Measurements from ENCODE around the gene PTDSS2. TPM values are rescaled to one million over a fixed set of nuclear protein-coding genes. Genes with fewer than 3 reads are reported as not detected.

The PTDSS2 gene
- total and polyA plus RNA-seq, 3 experiments from 2014 or later: 11.5 to 28.4 (median 26.2) TPM

DNA sequence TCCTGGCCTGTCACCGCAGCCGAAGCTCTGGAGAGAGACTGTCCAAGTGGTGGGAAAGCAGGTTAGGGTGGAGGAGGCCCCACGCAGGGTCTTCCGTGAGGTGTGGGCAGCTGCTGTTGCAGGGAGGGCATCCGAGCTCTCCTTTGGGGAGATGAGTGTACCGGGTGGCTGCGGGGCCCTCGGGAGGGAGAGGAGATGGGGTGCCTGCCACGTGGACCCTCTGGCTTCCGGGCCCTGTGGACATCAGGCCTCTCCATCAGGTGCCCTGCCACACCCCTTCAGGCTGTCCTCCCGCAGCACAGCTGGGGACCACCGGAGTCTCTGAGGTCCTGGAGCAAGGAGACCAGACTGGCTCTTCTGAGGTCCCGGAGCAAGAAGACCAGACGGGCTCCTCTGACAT, 1.7 kb downstream of the PTDSS2 start:
- Histone ChIP-seq H3K4me1 (ENCODE audit: insufficient read depth, low read length) (peaks cover 31% of the 10 kb centered on the region), H3K27ac (ENCODE audit: low read depth, low read length) (no peak overlapping the region)
- CTCF ChIA-PET: interaction anchor here (1.1 to 10.4 kb wide), 14 partner anchors 11 to 245 kb away, joined by 3 to 158 read pairs (median 8); partner anchors contain the start of genes BET1L, PSMD13, RIC8A and RNH1

DNA sequence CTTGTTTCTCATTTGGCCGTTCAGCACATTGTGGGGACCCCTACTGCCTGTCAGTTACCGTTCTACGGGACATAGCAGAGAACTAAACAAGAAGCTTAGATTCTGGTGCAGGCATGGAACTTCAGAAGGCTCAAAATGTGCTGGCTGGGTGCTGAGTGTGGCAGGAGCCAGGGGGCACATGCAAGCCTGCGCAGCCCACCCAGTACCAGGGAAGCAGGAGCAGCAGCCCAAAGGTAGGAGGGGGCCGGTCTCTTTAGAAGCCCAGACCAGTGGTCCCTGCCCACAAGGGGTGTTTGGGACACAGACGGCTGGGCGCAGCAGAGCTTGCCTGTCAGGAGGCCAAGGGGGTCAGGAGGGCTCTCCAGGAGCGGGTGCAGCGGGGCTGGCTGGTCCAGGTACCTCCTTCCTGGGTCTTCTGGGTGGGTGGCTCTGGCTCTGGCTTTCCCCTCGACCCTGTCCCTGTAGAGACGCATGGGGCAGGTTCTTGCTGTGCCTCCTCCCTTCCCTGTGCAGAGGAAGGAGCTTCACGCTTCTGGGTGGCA, 2.2 kb downstream of the PTDSS2 start:
- no peaks in the 10 kb centered on the region for H3K27me3 ChIP-seq (ENCODE audit: insufficient read depth, low read length, poor library complexity, severe bottlenecking)
- Mint-ChIP-seq H3K9me3 (no peaks in the 10 kb centered on the region), H3K27me3 (no peaks in the 10 kb centered on the region), H3K4me3 (no peak overlapping the region), H3K4me1 (peaks cover 32 to 51% (median 39%) of the 10 kb centered on the region in 3 donors), H3K36me3 (peaks cover 0 to 32% (median 0%) of the 10 kb centered on the region in 3 donors), H3K27ac (peak overlapping the region in 6 of 8 donors; percentile 22 to 76 (median 42))
- peaks cover 14% of the 10 kb centered on the region for H3K36me3 ChIP-seq (ENCODE audit: insufficient read depth, low read length)
- POLR2A ChIA-PET: interaction anchor here (7.5 kb wide), 1 partner anchor 38 kb away, joined by 71 read pairs; the partner anchor contains the start of gene SIGIRR
- no peak overlapping the region for H3K27ac ChIP-seq (ENCODE audit: low read depth, low read length)
- DNase-seq: no peak
- H3K4me1 ChIP-seq (ENCODE audit: insufficient read depth, low read length): peaks cover 37% of the 10 kb centered on the region
- CTCF ChIA-PET: interaction anchor here (1.4 to 2.6 kb wide), 4 partner anchors 12 to 245 kb away, joined by 3 to 11 read pairs (median 4); partner anchors contain the start of genes BET1L, PSMD13, RIC8A and RNH1
- no peak overlapping the region for H3K4me3 ChIP-seq (ENCODE audit: low read length)
- no peaks in the 10 kb centered on the region for H3K9me3 ChIP-seq (ENCODE audit: low read length)

More for the DNA sequence above, 1.7 kb downstream of the PTDSS2 start:
- no peaks in the 10 kb centered on the region for H3K27me3 ChIP-seq (ENCODE audit: insufficient read depth, low read length, poor library complexity, severe bottlenecking)
- Mint-ChIP-seq H3K4me3 (peak overlapping the region in 6 of 7 donors; percentile 90 to 100 (median 96)), H3K27me3 (no peaks in the 10 kb centered on the region), H3K27ac (peak overlapping the region in 7 of 8 donors; percentile 33 to 100 (median 97)), H3K4me1 (peaks cover 27 to 46% (median 33%) of the 10 kb centered on the region in 3 donors), H3K36me3 (peaks cover 0 to 32% (median 0%) of the 10 kb centered on the region in 3 donors), H3K9me3 (no peaks in the 10 kb centered on the region)
- POLR2A ChIA-PET: interaction anchor here (3.2 to 7.5 kb wide), 3 partner anchors 37 to 245 kb away, joined by 15 to 71 read pairs (median 26); partner anchors contain the start of genes BET1L, RIC8A, RNH1 and SIGIRR
- DNase-seq: no peak
- peaks cover 14% of the 10 kb centered on the region for H3K36me3 ChIP-seq (ENCODE audit: insufficient read depth, low read length)
- no peaks in the 10 kb centered on the region for H3K9me3 ChIP-seq (ENCODE audit: low read length)
- peak overlapping the region; percentile 71 for H3K4me3 ChIP-seq (ENCODE audit: low read length)

DNA sequence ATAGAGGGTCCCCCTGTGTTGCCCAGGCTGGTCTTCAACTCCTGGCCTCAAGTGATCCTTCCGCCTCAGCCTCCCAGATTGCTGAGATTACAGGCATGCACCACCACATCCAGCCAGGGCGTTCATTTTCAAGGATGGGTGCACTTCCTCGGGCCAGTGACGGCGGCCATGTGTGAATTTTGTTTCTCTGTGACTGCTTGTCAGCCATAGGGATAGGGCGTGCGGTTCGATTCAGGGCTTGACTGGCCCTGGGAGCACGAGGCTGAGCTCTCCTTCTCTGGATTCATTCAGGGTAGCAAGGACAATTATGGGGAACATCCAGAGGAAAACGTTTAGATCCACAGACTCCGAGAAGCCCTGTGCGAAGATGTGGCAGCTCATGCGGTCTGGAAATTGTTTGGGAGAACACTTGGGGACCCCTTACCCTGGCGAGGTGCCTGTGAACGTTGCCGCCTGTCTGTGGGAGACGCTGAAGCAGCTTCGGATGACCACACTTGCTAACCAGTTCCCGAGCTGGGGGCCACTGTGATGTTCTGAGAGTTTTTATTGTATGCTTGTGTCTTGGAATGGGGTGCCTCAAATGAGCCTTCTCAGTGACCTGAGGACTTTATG, 2.9 kb downstream of the PTDSS2 start:
- Mint-ChIP-seq H3K36me3 (peaks cover 0 to 32% (median 0%) of the 10 kb centered on the region in 3 donors), H3K27ac (peak overlapping the region in 5 of 8 donors; percentile 33 to 81 (median 71)), H3K4me3 (peak overlapping the region in 3 of 7 donors; percentile 13 to 70 (median 15)), H3K27me3 (no peaks in the 10 kb centered on the region), H3K9me3 (no peaks in the 10 kb centered on the region), H3K4me1 (peaks cover 40 to 58% (median 45%) of the 10 kb centered on the region in 3 donors)
- no peaks in the 10 kb centered on the region for H3K9me3 ChIP-seq (ENCODE audit: low read length)
- H3K27me3 ChIP-seq (ENCODE audit: insufficient read depth, low read length, poor library complexity, severe bottlenecking): no peaks in the 10 kb centered on the region
- POLR2A ChIA-PET: interaction anchor here (7.5 kb wide), 1 partner anchor 38 kb away, joined by 71 read pairs; the partner anchor contains the start of gene SIGIRR
- CTCF ChIA-PET: interaction anchor here (1.6 kb wide), 1 partner anchor 13 kb away, joined by 4 read pairs; no protein-coding TSS in a partner anchor
- no peak overlapping the region for H3K27ac ChIP-seq (ENCODE audit: low read depth, low read length)
- DNase-seq: no peak
- peaks cover 14% of the 10 kb centered on the region for H3K36me3 ChIP-seq (ENCODE audit: insufficient read depth, low read length)
- peaks cover 43% of the 10 kb centered on the region for H3K4me1 ChIP-seq (ENCODE audit: insufficient read depth, low read length)
- H3K4me3 ChIP-seq (ENCODE audit: low read length): no peak overlapping the region

DNA sequence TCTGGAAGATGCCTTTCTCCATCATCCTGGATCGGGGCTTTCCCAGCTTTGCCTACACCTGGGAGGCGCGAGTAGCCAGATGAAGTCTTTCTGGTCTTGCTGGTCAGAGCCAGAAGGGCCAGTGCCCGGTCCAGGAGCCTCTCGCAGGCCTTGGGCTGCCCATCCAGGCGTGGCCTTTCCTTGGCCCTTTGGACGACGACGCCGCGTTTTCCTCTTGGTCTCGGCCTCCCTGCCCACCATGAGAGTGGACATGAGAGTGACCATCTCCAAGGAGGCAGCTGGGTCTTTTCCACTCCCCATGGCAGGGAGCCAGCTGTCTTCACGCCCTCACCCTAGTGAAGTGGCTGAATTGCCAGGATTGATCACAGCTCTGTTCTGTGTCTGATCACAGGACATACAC, 3.5 kb downstream of the PTDSS2 start:
- Histone ChIP-seq H3K36me3 (ENCODE audit: insufficient read depth, low read length) (peaks cover 14% of the 10 kb centered on the region), H3K4me3 (ENCODE audit: low read length) (no peak overlapping the region), H3K9me3 (ENCODE audit: low read length) (no peaks in the 10 kb centered on the region), H3K27ac (ENCODE audit: low read depth, low read length) (no peak overlapping the region), H3K4me1 (ENCODE audit: insufficient read depth, low read length) (peaks cover 40% of the 10 kb centered on the region), H3K27me3 (ENCODE audit: insufficient read depth, low read length, poor library complexity, severe bottlenecking) (no peaks in the 10 kb centered on the region)
- Mint-ChIP-seq H3K27me3 (no peaks in the 10 kb centered on the region), H3K4me3 (peak overlapping the region in 1 of 7 donors; percentile 52), H3K4me1 (peaks cover 37 to 53% (median 40%) of the 10 kb centered on the region in 3 donors), H3K27ac (peak overlapping the region in 4 of 8 donors; percentile 33 to 80 (median 64)), H3K36me3 (peaks cover 0 to 32% (median 0%) of the 10 kb centered on the region in 3 donors), H3K9me3 (no peaks in the 10 kb centered on the region)
- POLR2A ChIA-PET: no interaction called here
- DNase-seq: no peak
- CTCF ChIA-PET: no interaction called here

DNA sequence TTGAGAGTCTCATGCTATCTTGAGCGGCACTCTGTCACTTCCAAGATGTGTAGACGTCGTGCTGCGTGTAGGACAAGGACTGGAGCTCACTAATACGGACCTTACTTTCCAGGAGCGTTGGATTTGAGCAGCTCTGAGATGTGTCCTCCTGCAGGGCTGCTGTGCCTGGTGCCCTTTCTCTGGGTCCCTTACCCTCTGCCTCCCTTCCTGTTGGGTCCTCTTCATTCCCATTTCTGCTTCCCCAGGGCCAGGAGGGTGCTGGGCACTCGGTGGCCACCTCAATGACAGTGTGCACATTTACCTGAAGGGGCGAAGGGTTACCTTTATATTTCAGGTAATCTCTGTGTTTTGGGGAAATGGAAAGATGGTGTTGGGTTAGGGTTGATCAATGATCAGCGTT, 4.0 kb downstream of the PTDSS2 start:
- Mint-ChIP-seq H3K4me3 (peak overlapping the region in 1 of 7 donors; percentile 52), H3K36me3 (peaks cover 0 to 32% (median 0%) of the 10 kb centered on the region in 3 donors), H3K27ac (peak overlapping the region in 6 of 8 donors; percentile 24 to 80 (median 66)), H3K9me3 (no peaks in the 10 kb centered on the region), H3K4me1 (peaks cover 34 to 49% (median 36%) of the 10 kb centered on the region in 3 donors), H3K27me3 (no peaks in the 10 kb centered on the region)
- Histone ChIP-seq H3K36me3 (ENCODE audit: insufficient read depth, low read length) (peaks cover 14% of the 10 kb centered on the region), H3K4me1 (ENCODE audit: insufficient read depth, low read length) (peaks cover 35% of the 10 kb centered on the region), H3K27ac (ENCODE audit: low read depth, low read length) (no peak overlapping the region), H3K9me3 (ENCODE audit: low read length) (no peaks in the 10 kb centered on the region), H3K27me3 (ENCODE audit: insufficient read depth, low read length, poor library complexity, severe bottlenecking) (no peaks in the 10 kb centered on the region), H3K4me3 (ENCODE audit: low read length) (no peak overlapping the region)
- POLR2A ChIA-PET: no interaction called here
- CTCF ChIA-PET: no interaction called here
- DNase-seq: no peak

DNA sequence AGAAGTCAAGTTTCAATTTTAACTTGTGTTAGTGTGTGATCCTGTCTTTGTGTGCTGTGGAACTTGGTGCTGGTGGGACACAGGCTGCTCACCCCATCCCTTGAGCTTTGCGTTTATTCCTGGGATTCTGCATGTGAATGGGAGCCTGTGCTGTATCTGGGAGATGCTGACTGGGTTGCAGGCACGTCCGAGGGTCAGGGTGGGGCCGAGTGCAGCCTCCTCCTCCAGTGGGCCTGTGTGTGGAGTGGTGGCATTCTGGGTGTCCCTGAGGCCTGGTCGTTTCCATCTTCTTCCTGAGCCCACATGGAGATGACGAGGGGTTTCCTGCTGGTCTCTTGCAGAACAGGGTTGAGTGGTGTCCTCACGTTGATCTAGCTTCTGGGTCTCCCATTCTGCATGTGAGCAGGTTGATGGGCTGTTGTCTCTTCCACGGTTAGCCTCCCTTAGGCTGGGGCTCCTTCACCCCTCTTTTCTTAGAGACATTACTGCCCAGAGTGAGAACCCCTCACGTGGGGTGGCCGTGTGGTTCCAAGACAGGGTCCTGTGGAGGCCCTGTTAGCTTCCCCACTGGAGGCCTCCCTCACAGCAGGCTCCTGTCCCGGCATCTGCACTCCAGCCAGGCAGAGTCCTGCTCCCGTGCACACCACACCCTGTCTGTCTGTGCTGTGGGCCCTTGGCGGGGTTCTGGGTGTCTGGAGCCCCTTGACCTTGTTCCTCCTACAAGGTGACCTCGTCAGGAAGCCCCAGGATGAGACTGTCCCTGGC, 4.9 kb downstream of the PTDSS2 start:
- Histone ChIP-seq H3K4me3 (ENCODE audit: low read length) (no peak overlapping the region), H3K4me1 (ENCODE audit: insufficient read depth, low read length) (peaks cover 26% of the 10 kb centered on the region), H3K36me3 (ENCODE audit: insufficient read depth, low read length) (peaks cover 14% of the 10 kb centered on the region), H3K27me3 (ENCODE audit: insufficient read depth, low read length, poor library complexity, severe bottlenecking) (no peaks in the 10 kb centered on the region), H3K9me3 (ENCODE audit: low read length) (no peaks in the 10 kb centered on the region), H3K27ac (ENCODE audit: low read depth, low read length) (no peak overlapping the region)
- Mint-ChIP-seq H3K27ac (peak overlapping the region in 7 of 8 donors; percentile 50 to 94 (median 68)), H3K4me1 (peaks cover 32 to 41% (median 33%) of the 10 kb centered on the region in 3 donors), H3K27me3 (no peaks in the 10 kb centered on the region), H3K36me3 (peaks cover 0 to 31% (median 0%) of the 10 kb centered on the region in 3 donors), H3K4me3 (peak overlapping the region in 1 of 7 donors; percentile 65), H3K9me3 (no peaks in the 10 kb centered on the region)
- DNase-seq: no peak
- POLR2A ChIA-PET: no interaction called here
- CTCF ChIA-PET: no interaction called here

DNA sequence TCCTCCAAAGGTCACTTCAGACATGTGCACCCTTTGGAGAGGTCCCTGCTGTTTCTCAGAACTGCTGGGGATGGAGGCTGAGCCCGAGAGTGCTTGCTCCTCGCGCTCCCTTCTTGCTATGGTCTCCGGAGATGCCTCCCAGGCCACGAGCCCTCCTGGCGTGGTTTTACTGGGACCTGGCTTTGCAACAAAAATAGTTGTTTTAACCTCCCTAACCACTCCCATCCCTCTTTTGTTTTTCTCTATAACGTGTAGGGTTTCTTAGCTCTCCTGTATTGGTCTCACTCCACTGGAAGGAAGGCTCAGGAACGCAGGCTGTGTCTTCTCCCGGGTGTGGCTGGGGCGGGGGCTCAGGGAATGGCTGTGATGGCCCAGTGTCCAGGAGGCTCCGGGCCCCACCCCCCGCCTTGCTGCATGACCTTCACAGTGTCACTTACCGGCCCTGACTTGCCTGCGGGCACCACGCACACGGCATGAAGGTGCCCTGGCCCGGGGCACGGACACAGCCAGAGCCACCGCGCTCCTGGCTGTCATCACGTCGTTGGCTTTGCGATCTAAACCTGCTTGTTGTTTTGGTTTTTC, 5.6 kb downstream of the PTDSS2 start:
- CTCF ChIA-PET: interaction anchor here (1.2 to 1.4 kb wide), 2 partner anchors 59 to 63 kb away, joined by 4 read pairs; no protein-coding TSS in a partner anchor

More for the DNA sequence above, 5.6 kb downstream of the PTDSS2 start:
- peaks cover 26% of the 10 kb centered on the region for H3K4me1 ChIP-seq (ENCODE audit: insufficient read depth, low read length)
- H3K9me3 ChIP-seq (ENCODE audit: low read length): no peaks in the 10 kb centered on the region
- Mint-ChIP-seq H3K27me3 (no peaks in the 10 kb centered on the region), H3K4me3 (peak overlapping the region in 2 of 7 donors; percentile 11 to 65), H3K36me3 (peaks cover 0 to 33% (median 0%) of the 10 kb centered on the region in 3 donors), H3K27ac (peak overlapping the region in 7 of 8 donors; percentile 14 to 95 (median 82)), H3K4me1 (peaks cover 30 to 39% (median 32%) of the 10 kb centered on the region in 3 donors), H3K9me3 (no peaks in the 10 kb centered on the region)
- POLR2A ChIA-PET: interaction anchor here (1.4 kb wide), 1 partner anchor 51 kb away, joined by 3 read pairs; the partner anchor contains the start of gene RNH1
- H3K27me3 ChIP-seq (ENCODE audit: insufficient read depth, low read length, poor library complexity, severe bottlenecking): no peaks in the 10 kb centered on the region
- DNase-seq: no peak
- H3K4me3 ChIP-seq (ENCODE audit: low read length): no peak overlapping the region
- peaks cover 14% of the 10 kb centered on the region for H3K36me3 ChIP-seq (ENCODE audit: insufficient read depth, low read length)
- no peak overlapping the region for H3K27ac ChIP-seq (ENCODE audit: low read depth, low read length)
